ENCODE data around the gene EFNB2. TPM values are rescaled to one million over a fixed set of nuclear protein-coding genes. Genes with fewer than 3 reads are reported as not detected.

Gene EFNB2
- total and polyA plus RNA-seq, 12 donors: 5.2 to 21.4 (median 12.6) TPM

DNA sequence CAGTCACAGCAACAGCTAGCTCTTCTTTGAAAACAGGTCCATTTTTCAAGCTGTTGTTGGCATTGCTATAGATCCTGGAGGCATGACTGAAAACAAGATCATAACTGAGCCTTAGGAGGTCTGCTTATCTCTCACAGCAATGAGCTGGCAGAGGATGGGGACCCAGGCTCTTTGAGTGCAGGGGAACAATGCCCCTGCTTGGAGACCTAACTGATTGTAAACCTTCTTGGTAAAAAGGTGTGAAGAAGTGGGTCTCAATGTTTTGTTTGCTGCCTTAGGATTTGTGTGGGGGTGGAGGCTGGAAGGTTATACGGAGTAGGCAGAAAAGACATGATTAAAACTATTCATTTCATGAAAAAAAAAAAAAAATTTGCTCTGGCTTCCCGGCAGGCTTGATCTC, 94.6 kb downstream of the EFNB2 start:
- Histone ChIP-seq H3K27ac (no peak overlapping the region), H3K36me3 (replicated peaks in 1 of 2) (no peaks in the 10 kb centered on the region), H3K9me3 (replicated peaks in 1 of 3) (no peaks in the 10 kb centered on the region), H3K27me3 (no peaks in the 10 kb centered on the region), H3K4me3 (no peak overlapping the region), H3K4me1 (replicated peaks in 1 of 2) (no peaks in the 10 kb centered on the region)
- intact Hi-C loops (cut with DNase I): no loop called here
- 22 to 36% (median 31%) methylated on average over 2 of the region's 2 CpGs for WGBS, 4 donors
- no peak for DNase-seq
- TF ChIP-seq POLR2A (IDR thresholded peaks at IDR 0.05): no peak
- TF ChIP-seq, protein P1, sequence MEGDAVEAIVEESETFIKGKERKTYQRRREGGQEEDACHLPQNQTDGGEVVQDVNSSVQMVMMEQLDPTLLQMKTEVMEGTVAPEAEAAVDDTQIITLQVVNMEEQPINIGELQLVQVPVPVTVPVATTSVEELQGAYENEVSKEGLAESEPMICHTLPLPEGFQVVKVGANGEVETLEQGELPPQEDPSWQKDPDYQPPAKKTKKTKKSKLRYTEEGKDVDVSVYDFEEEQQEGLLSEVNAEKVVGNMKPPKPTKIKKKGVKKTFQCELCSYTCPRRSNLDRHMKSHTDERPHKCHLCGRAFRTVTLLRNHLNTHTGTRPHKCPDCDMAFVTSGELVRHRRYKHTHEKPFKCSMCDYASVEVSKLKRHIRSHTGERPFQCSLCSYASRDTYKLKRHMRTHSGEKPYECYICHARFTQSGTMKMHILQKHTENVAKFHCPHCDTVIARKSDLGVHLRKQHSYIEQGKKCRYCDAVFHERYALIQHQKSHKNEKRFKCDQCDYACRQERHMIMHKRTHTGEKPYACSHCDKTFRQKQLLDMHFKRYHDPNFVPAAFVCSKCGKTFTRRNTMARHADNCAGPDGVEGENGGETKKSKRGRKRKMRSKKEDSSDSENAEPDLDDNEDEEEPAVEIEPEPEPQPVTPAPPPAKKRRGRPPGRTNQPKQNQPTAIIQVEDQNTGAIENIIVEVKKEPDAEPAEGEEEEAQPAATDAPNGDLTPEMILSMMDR (IDR thresholded peaks at IDR 0.05): no peak

Other genes starting within 250 kb of the EFNB2 start
- gene ARGLU1, start 32.5 kb upstream of the EFNB2 start, total RNA-seq: 100 to 1,000 TPM in 1 of 9 donors, 10 to 100 TPM in 8; 19.1 to 123 (median 57.7) TPM
- gene ARGLU1, start 32.5 kb upstream of the EFNB2 start, polyA plus RNA-seq: 100 to 1,000 TPM in 1 of 3 donors, 10 to 100 TPM in 2; 48.9 to 130 (median 84.1) TPM

All from adrenal gland (tissue), 12 donors.